Keratinocyte (primary cell): ENCODE results near the gene KLHL10. TPM values are rescaled to one million over a fixed set of nuclear protein-coding genes. Genes with fewer than 3 reads are reported as not detected.

ENCODE experiments used
- DNase-seq: peaks from one replicate; pipeline ENCODE4 v3.0.0-alpha.2; 2011; ENCODE audit warnings: low read depth, missing footprints, low spot score
- FAIRE-seq: peaks from 2 replicates; lab custom pipeline; 2011; peaks lifted over from hg19 to GRCh38; lab: Jason Lieb, UNC
- H2AFZ ChIP-seq: 2 replicates; pipeline ENCODE4 v1.6.0; 2012; ENCODE audit warnings: low read length, control low read depth, inconsistent platforms; ENCODE audit not compliant: control insufficient read depth
- H3K27ac ChIP-seq: 2 replicates; pipeline ENCODE4 v1.5.1; 2011; ENCODE audit warnings: low read length; ENCODE audit not compliant: control insufficient read depth, insufficient read depth
- H3K27me3 ChIP-seq: 3 replicates; pipeline ENCODE4 v1.6.0; 2011; ENCODE audit warnings: low read length; ENCODE audit not compliant: control insufficient read depth, insufficient read depth; ENCODE audit errors: extremely low read depth
- H3K36me3 ChIP-seq, 2 experiments: 2 replicates in 1 of 2; 3 replicates in 1 of 2; pipeline ENCODE4 v1.5.1; 2011; ENCODE audit warnings: low read length in 2 of 2, mild to moderate bottlenecking in 1 of 2; ENCODE audit not compliant: control insufficient read depth in 2 of 2, insufficient read depth in 2 of 2; ENCODE audit errors: extremely low read depth in 1 of 2
- H3K4me1 ChIP-seq: 3 replicates; pipeline ENCODE4 v1.5.1; 2011; ENCODE audit warnings: low read length; ENCODE audit not compliant: control insufficient read depth, insufficient read depth; ENCODE audit errors: extremely low read depth
- H3K4me2 ChIP-seq: 3 replicates; pipeline ENCODE4 v1.6.0; 2011; ENCODE audit warnings: low read depth, low read length; ENCODE audit not compliant: control insufficient read depth, insufficient read depth; ENCODE audit errors: extremely low read depth
- H3K4me3 ChIP-seq, 3 experiments: fragments of 200-600 bp in 1 of 3; sonication (generic) in 1 of 3; 2 replicates in 2 of 3; 3 replicates in 1 of 3; pipeline ENCODE4 v1.5.1; 2011 to 2016; ENCODE audit warnings: low read length in 3 of 3, mild to moderate bottlenecking in 3 of 3, control low read depth in 2 of 3, inconsistent platforms in 1 of 3, low read depth in 1 of 3, mixed read lengths in 1 of 3, mixed run types in 1 of 3, moderate library complexity in 1 of 3; ENCODE audit not compliant: control insufficient read depth in 2 of 3, insufficient read depth in 2 of 3; ENCODE audit errors: extremely low read depth in 1 of 3
- H3K79me2 ChIP-seq: 2 replicates; pipeline ENCODE4 v1.6.0; 2012; ENCODE audit warnings: low read length; ENCODE audit not compliant: control insufficient read depth, insufficient read depth
- H3K9ac ChIP-seq: 3 replicates; pipeline ENCODE4 v1.6.0; 2011; ENCODE audit warnings: low read length; ENCODE audit not compliant: control insufficient read depth, insufficient read depth; ENCODE audit errors: extremely low read depth
- H3K9me1 ChIP-seq: 3 replicates; pipeline ENCODE4 v1.6.0; 2011; ENCODE audit warnings: low read length; ENCODE audit not compliant: control insufficient read depth, insufficient read depth; ENCODE audit errors: extremely low read depth
- H3K9me3 ChIP-seq: 2 replicates; pipeline ENCODE4 v1.5.1; 2012; ENCODE audit warnings: low read depth, low read length; ENCODE audit not compliant: control insufficient read depth
- H4K20me1 ChIP-seq: 3 replicates; pipeline ENCODE4 v1.6.0; 2011; ENCODE audit warnings: low read length; ENCODE audit not compliant: control insufficient read depth, insufficient read depth; ENCODE audit errors: extremely low read depth
- CTCF ChIP-seq, 3 experiments: IDR thresholded peaks in 1 of 3; conservative IDR thresholded peaks in 1 of 3; optimal IDR thresholded peaks in 1 of 3; 2 replicates in 2 of 3; 3 replicates in 1 of 3; pipeline versions ENCODE3 to v1.5.1; 2011; ENCODE audit warnings: low read length in 3 of 3, mild to moderate bottlenecking in 3 of 3, moderate library complexity in 2 of 3, control low read depth in 1 of 3, inconsistent platforms in 1 of 3; ENCODE audit not compliant: insufficient read depth in 2 of 3; ENCODE audit errors: extremely low read depth in 1 of 3
- EZH2 ChIP-seq: IDR thresholded peaks from one replicate; pipeline ENCODE4 v1.6.1; 2012; ENCODE audit warnings: inconsistent platforms, mild to moderate bottlenecking, low read length, moderate library complexity
- dilution Hi-C: fragments of 300-500 bp; cut with MboI; formaldehyde crosslinking; loops from one replicate; pipeline ENCODE4 v1.7.0; 2020; ENCODE audit warnings: low sequenced_read_pairs; ENCODE audit not compliant: extremely low pct_ligation_motif_present
- polyA plus RNA-seq, 5 experiments: library from polyadenylated mRNA; depleted of rRNA in 3 of 5; stranded (reverse) in 3 of 5; stranded (forward) in 1 of 5; unstranded in 1 of 5; fragments of >200 nt; gene quantifications; 1 replicate in 1 of 5; 2 replicates in 3 of 5; 3 replicates in 1 of 5; pipeline versions ENCODE4 v1.2.1 to v1.2.3, GENCODE V29; 2011 to 2012; ENCODE audit warnings: missing spikeins in 2 of 5, low read depth in 1 of 5, low replicate concordance in 1 of 5

The KLHL10 gene
- polyA plus RNA-seq, 1 donor (not counting 4 experiments of a cell fraction or from before 2014, with no cell fraction given): 0.21 TPM

GRCh38 chr17:41880130-41880529 lies 42.5 kb downstream of the KLHL10 start:
- peaks cover 6% of the 10 kb centered on the region for H3K79me2 ChIP-seq
- FAIRE-seq: no peak
- H3K4me2 ChIP-seq: no peak overlapping the region
- no peaks in the 10 kb centered on the region for H3K9me1 ChIP-seq
- no peak overlapping the region for H3K9ac ChIP-seq
- DNase-seq: no peak
- H3K36me3 ChIP-seq: peaks cover 54 to 57% of the 10 kb centered on the region in 2 experiments
- no peaks in the 10 kb centered on the region for H3K9me3 ChIP-seq
- H3K4me3 ChIP-seq: no peak overlapping the region
- no peak overlapping the region for H3K27ac ChIP-seq
- H4K20me1 ChIP-seq: peaks cover 2% of the 10 kb centered on the region
- H2AFZ ChIP-seq: no peak overlapping the region
- H3K27me3 ChIP-seq: no peaks in the 10 kb centered on the region
- dilution Hi-C loops: no loop called here
- no peaks in the 10 kb centered on the region for H3K4me1 ChIP-seq
- TF ChIP-seq CTCF (optimal IDR thresholded peaks at IDR 0.05 in 1 of 3, IDR thresholded peaks at IDR 0.05 in 1 of 3, conservative IDR thresholded peaks at IDR 0.05 in 1 of 3; ENCODE audit: extremely low read depth in 1 of 3, insufficient read depth in 2 of 3, low read length in 3 of 3) (no peak), EZH2 (no peak)

- no peak for DNase-seq
- H3K4me2 ChIP-seq: no peak overlapping the region
- H3K36me3 ChIP-seq: peaks cover 74 to 78% of the 10 kb centered on the region in 2 experiments
- H3K79me2 ChIP-seq: peaks cover 13% of the 10 kb centered on the region
- H3K9me3 ChIP-seq: no peaks in the 10 kb centered on the region
- dilution Hi-C loops: no loop called here
- H3K4me3 ChIP-seq: no peak overlapping the region
- H3K27me3 ChIP-seq: no peaks in the 10 kb centered on the region
- no peaks in the 10 kb centered on the region for H3K9me1 ChIP-seq
- no peak overlapping the region for H3K27ac ChIP-seq
- TF ChIP-seq CTCF (optimal IDR thresholded peaks at IDR 0.05 in 1 of 3, IDR thresholded peaks at IDR 0.05 in 1 of 3, conservative IDR thresholded peaks at IDR 0.05 in 1 of 3; ENCODE audit: extremely low read depth in 1 of 3, insufficient read depth in 2 of 3, low read length in 3 of 3): no peak
- no peak for TF ChIP-seq EZH2
- no peak for FAIRE-seq
- H2AFZ ChIP-seq: no peak overlapping the region
- H4K20me1 ChIP-seq: peaks cover 2% of the 10 kb centered on the region
- no peak overlapping the region for H3K9ac ChIP-seq
- H3K4me1 ChIP-seq: no peaks in the 10 kb centered on the region
These were observed 45.1 kb downstream of the KLHL10 start for GRCh38 chr17:41882756-41883155.
